GM12878 (cell line): ENCODE measurements around the gene SCNN1A. TPM values are rescaled to one million over a fixed set of nuclear protein-coding genes. Genes with fewer than 3 reads are reported as not detected.

Source experiments
- ATAC-seq: fragments of 200-7000 bp; cut with Tn5 transposase; 3 replicates; pipeline ENCODE4 v1.9.1; 2020; ENCODE audit warnings: mild to moderate bottlenecking, moderate library complexity
- BruUV-seq: library from RNA; stranded (reverse); fragments of 400-500 nt; replicated peaks from 2 replicates; lab custom pipeline; 2021; lab: Mats Ljungman, UMichigan
- CTCF ChIA-PET: fragments of 300-600 bp; sonication (Branson Sonifier 250); formaldehyde crosslinking; extraction: SDS; loops from one replicate; lab custom pipeline; 2021; ENCODE audit warnings: inconsistent platforms; lab: Yijun Ruan, JAX
- POLR2A ChIA-PET: fragments of 350-600 bp; formaldehyde crosslinking; extraction: SDS; loops from one replicate; lab custom pipeline; 2021; ENCODE audit warnings: inconsistent platforms; lab: Charles Lee
- RAD21 ChIA-PET: fragments of 300-600 bp; sonication (Branson Sonifier 250); formaldehyde crosslinking; loops from one replicate; lab custom pipeline; 2023; ENCODE audit warnings: antibody characterized with exemption; ENCODE audit not compliant: unreplicated experiment; lab: Charles Lee
- SMC1A ChIA-PET: fragments of 300-600 bp; sonication (Branson Sonifier 250); formaldehyde crosslinking; loops from one replicate; lab custom pipeline; 2023; ENCODE audit not compliant: unreplicated experiment, uncharacterized antibody; lab: Charles Lee
- DNase-seq: peaks from one replicate; pipeline ENCODE4 v3.0.0-alpha.2; 2011; ENCODE audit warnings: low read depth, low spot score
- FAIRE-seq: peaks from 3 replicates; lab custom pipeline; 2011; peaks lifted over from hg19 to GRCh38; lab: Jason Lieb, UNC
- H2AFZ ChIP-seq: 2 replicates; pipeline ENCODE4 v1.6.0; 2011; ENCODE audit warnings: low read depth, low read length, control low read depth; ENCODE audit not compliant: control insufficient read depth
- H3K27ac ChIP-seq: 2 replicates; pipeline ENCODE4 v1.5.1; 2011; ENCODE audit warnings: control low read depth; ENCODE audit not compliant: control insufficient read depth, insufficient read depth
- H3K27me3 ChIP-seq, 2 experiments: replicated peaks in 1 of 2; 2 replicates each; pipeline versions ENCODE4 v1.6.0 to v1.6.1; 2011; ENCODE audit warnings: low read length in 1 of 2; ENCODE audit not compliant: control insufficient read depth in 2 of 2, insufficient read depth in 2 of 2
- H3K36me3 ChIP-seq, 2 experiments: 2 replicates each; pipeline ENCODE4 v1.5.1; 2011; ENCODE audit warnings: low read length in 1 of 2; ENCODE audit not compliant: control insufficient read depth in 2 of 2, insufficient read depth in 2 of 2
- H3K4me1 ChIP-seq: 2 replicates; pipeline ENCODE4 v1.6.1; 2011; ENCODE audit warnings: mild to moderate bottlenecking, low read length, moderate library complexity, mixed read lengths; ENCODE audit not compliant: control insufficient read depth, insufficient read depth
- H3K4me2 ChIP-seq: 2 replicates; pipeline ENCODE4 v1.6.0; 2011; ENCODE audit warnings: control low read depth; ENCODE audit not compliant: control insufficient read depth, insufficient read depth
- H3K4me3 ChIP-seq: fragments of 200-600 bp; sonication (generic); 2 replicates; pipeline ENCODE4 v1.5.1; 2016
- H3K79me2 ChIP-seq: 2 replicates; pipeline ENCODE4 v1.6.0; 2011; ENCODE audit warnings: low read length; ENCODE audit not compliant: control insufficient read depth, insufficient read depth
- H3K9ac ChIP-seq: 2 replicates; pipeline ENCODE4 v1.8.0; 2011; ENCODE audit warnings: low read length, control low read depth, mixed read lengths; ENCODE audit not compliant: control insufficient read depth, insufficient read depth
- H3K9me3 ChIP-seq: replicated peaks from 3 replicates; pipeline ENCODE4 v1.5.1; 2011; ENCODE audit warnings: mild to moderate bottlenecking, low read length; ENCODE audit not compliant: control insufficient read depth, insufficient read depth
- H4K20me1 ChIP-seq: 2 replicates; pipeline ENCODE4 v1.6.0; 2011; ENCODE audit not compliant: control insufficient read depth, insufficient read depth
- BMI1 ChIP-seq: fragments of 450-650 bp; IDR thresholded peaks from 2 replicates; pipeline ENCODE4 v1.6.1; 2016; ENCODE audit warnings: mild to moderate bottlenecking, moderate library complexity, borderline replicate concordance
- CBX3 ChIP-seq: fragments of 200-600 bp; sonication (generic); IDR thresholded peaks from 2 replicates; pipeline ENCODE4 v1.6.1; 2016; ENCODE audit warnings: low read depth, borderline replicate concordance
- CHD2 ChIP-seq: IDR thresholded peaks from 2 replicates; pipeline ENCODE4 v1.6.1; 2011; ENCODE audit warnings: low read depth, low read length, improper control_type of control experiment, borderline replicate concordance
- CREB1 ChIP-seq: IDR thresholded peaks from 2 replicates; pipeline ENCODE4 v1.6.1; 2012; ENCODE audit warnings: low read depth, mild to moderate bottlenecking, inconsistent platforms
- DPF2 ChIP-seq: fragments of 450-650 bp; IDR thresholded peaks from 2 replicates; pipeline ENCODE4 v1.6.1; 2017; ENCODE audit warnings: mild to moderate bottlenecking
- EP300 ChIP-seq, 2 experiments: fragments of 150-350 bp in 1 of 2; IDR thresholded peaks; 2 replicates each; pipeline ENCODE4 v1.6.1; 2011 to 2012; ENCODE audit warnings: low read depth in 2 of 2, low read length in 2 of 2, borderline replicate concordance in 1 of 2, improper control_type of control experiment in 1 of 2, inconsistent platforms in 1 of 2; ENCODE audit not compliant: control insufficient read depth in 1 of 2
- FOXK2 ChIP-seq: fragments of 450-650 bp; IDR thresholded peaks from 2 replicates; pipeline ENCODE4 v1.6.1; 2017; ENCODE audit warnings: mild to moderate bottlenecking, moderate library complexity
- GABPA ChIP-seq: IDR thresholded peaks from 2 replicates; pipeline ENCODE4 v1.6.1; 2014; ENCODE audit warnings: antibody characterized with exemption, low read depth, mild to moderate bottlenecking, inconsistent platforms
- KDM1A ChIP-seq: fragments of 200-600 bp; sonication (generic); IDR thresholded peaks from 2 replicates; pipeline ENCODE4 v1.6.1; 2016; ENCODE audit warnings: borderline replicate concordance
- MEF2A ChIP-seq: IDR thresholded peaks from 2 replicates; pipeline ENCODE4 v1.6.1; 2011; ENCODE audit warnings: low read depth, mild to moderate bottlenecking, low read length, moderate library complexity; ENCODE audit not compliant: insufficient read depth
- NFIC ChIP-seq: IDR thresholded peaks from 2 replicates; pipeline ENCODE4 v1.6.1; 2012; ENCODE audit warnings: low read depth, mild to moderate bottlenecking, inconsistent platforms, low read length, moderate library complexity
- NFYB ChIP-seq: IDR thresholded peaks from 2 replicates; pipeline ENCODE4 v1.6.1; 2011; ENCODE audit warnings: low read depth, mild to moderate bottlenecking, low read length, improper control_type of control experiment, moderate library complexity; ENCODE audit not compliant: insufficient read depth
- PBX3 ChIP-seq: IDR thresholded peaks from 2 replicates; pipeline ENCODE4 v1.6.1; 2011; ENCODE audit warnings: mild to moderate bottlenecking, low read depth, low read length, moderate library complexity; ENCODE audit not compliant: insufficient replicate concordance
- PKNOX1 ChIP-seq: fragments of 450-650 bp; IDR thresholded peaks from 2 replicates; pipeline ENCODE4 v1.6.1; 2016; ENCODE audit warnings: mild to moderate bottlenecking
- RAD51 ChIP-seq: fragments of 450-650 bp; IDR thresholded peaks from 2 replicates; pipeline ENCODE4 v1.6.1; 2016; ENCODE audit warnings: moderate library complexity, mild to moderate bottlenecking, inconsistent platforms
- STAT3 ChIP-seq: IDR thresholded peaks from 2 replicates; pipeline ENCODE4 v1.6.1; 2011; ENCODE audit warnings: low read depth, low read length, improper control_type of control experiment
- TCF3 ChIP-seq: IDR thresholded peaks from 2 replicates; pipeline ENCODE4 v1.6.1; 2012; ENCODE audit warnings: low read depth, mild to moderate bottlenecking, low read length, borderline replicate concordance; ENCODE audit not compliant: insufficient read depth
- YY1 ChIP-seq: IDR thresholded peaks from 2 replicates; pipeline ENCODE4 v1.6.1; 2011; ENCODE audit warnings: low read depth, mild to moderate bottlenecking, low read length
- ZZZ3 ChIP-seq: IDR thresholded peaks from 2 replicates; pipeline ENCODE4 v1.6.1; 2011; ENCODE audit warnings: low read depth; ENCODE audit not compliant: control insufficient read depth, insufficient read length
- WGBS: methylation state at CpG from one replicate; pipeline ENCODE4 v1.1.6; 2016; ENCODE audit warnings: low lambda C conversion rate; ENCODE audit not compliant: insufficient replicate concordance, insufficient coverage; ENCODE audit errors: missing lambda C conversion rate; 5-methylcytosine and 5-hydroxymethylcytosine counted together
- in situ Hi-C: fragments of 300-500 bp; cut with MboI; formaldehyde crosslinking; loops from 9 replicates; pipeline ENCODE4 v1.14.3; 2018; ENCODE audit warnings: mixed read lengths
- intact Hi-C: fragments of 100-400 bp; cut with micrococcal nuclease; formaldehyde crosslinking; loops from one replicate; pipeline ENCODE4 v1.14.2; 2022; ENCODE audit not compliant: unreplicated experiment
- polyA plus RNA-seq, 11 experiments: library from polyadenylated mRNA; depleted of rRNA in 4 of 11; unstranded in 6 of 11; stranded (reverse) in 5 of 11; fragments of >200 nt; fragmentation: Nextera tagmentation in 4 of 11; fragmentation: Illumina TruSeq in 1 of 11; extraction: Ambion mirVana in 4 of 11; extraction: Trizol in 1 of 11; gene quantifications; 1 replicate in 1 of 11; 2 replicates in 10 of 11; pipeline versions ENCODE4 v1.2.1 to v1.2.3, GENCODE V29; 2011 to 2016; ENCODE audit warnings: inconsistent platforms in 2 of 11, missing spikeins in 2 of 11, low read depth in 1 of 11
- total RNA-seq, 4 experiments: library from RNA; depleted of rRNA in 3 of 4; stranded (reverse); fragments of >200 nt in 3 of 4; fragmentation: Illumina TruSeq in 1 of 4; extraction: Trizol in 1 of 4; gene quantifications; 2 replicates each; pipeline versions ENCODE4 v1.2.1 to v1.2.3, GENCODE V29; 2013 to 2021
- TF ChIP-seq, protein P1 (sequence below): IDR thresholded peaks from 2 replicates; pipeline ENCODE4 v1.6.1; 2012; ENCODE audit warnings: low read length, inconsistent platforms

Gene SCNN1A
- total and polyA plus RNA-seq, 10 of the 15 experiments (the other 5 are each of a cell fraction or from before 2014, with no cell fraction given): 0.14 to 0.69 TPM; not detected in 8

GRCh38 chr12:6378709-6379472 lies 3.5 kb upstream of the SCNN1A start:
- no peak for ATAC-seq
- Histone ChIP-seq H3K4me2 (no peak overlapping the region), H3K79me2 (no peaks in the 10 kb centered on the region), H3K36me3 (no peaks in the 10 kb centered on the region), H3K27ac (no peak overlapping the region), H3K27me3 (peaks cover 11 to 12% of the 10 kb centered on the region in 2 experiments; a peak in 3 of 4 replicates), H3K4me1 (no peaks in the 10 kb centered on the region), H2AFZ (no peak overlapping the region), H3K9ac (no peak overlapping the region), H4K20me1 (no peaks in the 10 kb centered on the region), H3K9me3 (no peaks in the 10 kb centered on the region), H3K4me3 (no peak overlapping the region)
- 53% methylated on average over 13 of the region's 13 CpGs for WGBS
- DNase-seq: no peak
- RAD21 ChIA-PET: interaction anchor here (0.9 kb wide), 1 partner anchor 87 kb away, joined by 3 read pairs; no protein-coding TSS in a partner anchor
- TF ChIP-seq, protein P1, sequence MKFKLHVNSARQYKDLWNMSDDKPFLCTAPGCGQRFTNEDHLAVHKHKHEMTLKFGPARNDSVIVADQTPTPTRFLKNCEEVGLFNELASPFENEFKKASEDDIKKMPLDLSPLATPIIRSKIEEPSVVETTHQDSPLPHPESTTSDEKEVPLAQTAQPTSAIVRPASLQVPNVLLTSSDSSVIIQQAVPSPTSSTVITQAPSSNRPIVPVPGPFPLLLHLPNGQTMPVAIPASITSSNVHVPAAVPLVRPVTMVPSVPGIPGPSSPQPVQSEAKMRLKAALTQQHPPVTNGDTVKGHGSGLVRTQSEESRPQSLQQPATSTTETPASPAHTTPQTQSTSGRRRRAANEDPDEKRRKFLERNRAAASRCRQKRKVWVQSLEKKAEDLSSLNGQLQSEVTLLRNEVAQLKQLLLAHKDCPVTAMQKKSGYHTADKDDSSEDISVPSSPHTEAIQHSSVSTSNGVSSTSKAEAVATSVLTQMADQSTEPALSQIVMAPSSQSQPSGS: no peak
- no peak for TF ChIP-seq NFYB
- no peak for TF ChIP-seq STAT3
- TF ChIP-seq GABPA: no peak
- no peak for TF ChIP-seq ZZZ3
- no peak for TF ChIP-seq PBX3
- TF ChIP-seq CBX3: no peak
- TF ChIP-seq KDM1A: no peak
- no peak for TF ChIP-seq EP300 (IDR thresholded peaks at IDR 0.05; ENCODE audit: borderline replicate concordance in 1 of 2, control insufficient read depth in 1 of 2, low read depth in 2 of 2, low read length in 2 of 2)
- no peak for TF ChIP-seq PKNOX1
- no peak for TF ChIP-seq DPF2
- TF ChIP-seq MEF2A: no peak
- no peak for TF ChIP-seq RAD51
- TF ChIP-seq CREB1: no peak
- no peak for TF ChIP-seq BMI1
- no peak for TF ChIP-seq CHD2
- no peak for TF ChIP-seq TCF3
- no peak for TF ChIP-seq NFIC
- TF ChIP-seq FOXK2: no peak
- no peak for TF ChIP-seq YY1
- BruUV-seq: no TSS peak
- FAIRE-seq: no peak
- POLR2A ChIA-PET: no interaction called here
- CTCF ChIA-PET: interaction anchor here (0.7 to 0.9 kb wide), 2 partner anchors 11 to 1958 kb away, joined by 3 read pairs; no protein-coding TSS in a partner anchor
- intact Hi-C loops: no loop called here
- SMC1A ChIA-PET: interaction anchor here (0.6 kb wide), 1 partner anchor 93 kb away, joined by 3 read pairs; no protein-coding TSS in a partner anchor
- in situ Hi-C loops: no loop called here
